GM23338 (cell line): Measurements from ENCODE around the gene COL4A3. TPM values are rescaled to one million over a fixed set of nuclear protein-coding genes. Genes with fewer than 3 reads are reported as not detected.

Experiments used
- ATAC-seq: fragments of 200-7000 bp; cut with Tn5 transposase; 3 replicates; pipeline ENCODE4 v1.9.1; 2020
- DNase-seq: peaks from one replicate; pipeline ENCODE4 v3.0.0-alpha.2; 2015; ENCODE audit warnings: low spot score
- H2AFZ ChIP-seq: fragments of 200-600 bp; sonication (generic); 2 replicates; pipeline ENCODE4 v1.8.0; 2016; ENCODE audit warnings: antibody characterized with exemption, mild to moderate bottlenecking, moderate library complexity
- H3F3A ChIP-seq: fragments of 200-600 bp; sonication (generic); replicated peaks from 2 replicates; pipeline ENCODE4 v1.8.0; 2017; ENCODE audit warnings: antibody characterized with exemption, mixed run types, low read depth
- H3K27ac ChIP-seq: fragments of 200-600 bp; sonication (generic); 2 replicates; pipeline ENCODE4 v1.6.1; 2016; ENCODE audit warnings: low read depth
- H3K27me3 ChIP-seq: fragments of 200-600 bp; sonication (generic); 2 replicates; pipeline ENCODE4 v1.8.0; 2016; ENCODE audit warnings: mild to moderate bottlenecking, mixed run types, moderate library complexity; ENCODE audit not compliant: insufficient read depth
- H3K36me3 ChIP-seq: fragments of 200-600 bp; sonication (generic); 2 replicates; pipeline ENCODE4 v1.8.0; 2016; ENCODE audit warnings: mild to moderate bottlenecking; ENCODE audit not compliant: insufficient read depth
- H3K4me1 ChIP-seq: fragments of 200-600 bp; sonication (generic); 2 replicates; pipeline ENCODE4 v1.8.0; 2016; ENCODE audit warnings: mild to moderate bottlenecking, moderate library complexity; ENCODE audit not compliant: insufficient read depth
- H3K4me2 ChIP-seq: fragments of 200-600 bp; sonication (generic); 2 replicates; pipeline ENCODE4 v1.7.1; 2017; ENCODE audit warnings: mixed run types
- H3K4me3 ChIP-seq: fragments of 200-600 bp; sonication (generic); 2 replicates; pipeline ENCODE4 v1.6.1; 2016; ENCODE audit warnings: mixed run types
- H3K79me2 ChIP-seq: fragments of 200-600 bp; sonication (generic); replicated peaks from 2 replicates; pipeline ENCODE4 v1.8.0; 2017; ENCODE audit warnings: mild to moderate bottlenecking; ENCODE audit not compliant: insufficient read depth
- H3K9me2 ChIP-seq: fragments of 200-600 bp; sonication (generic); 2 replicates; pipeline ENCODE4 v1.8.0; 2017; ENCODE audit not compliant: insufficient read depth
- H4K20me1 ChIP-seq: fragments of 200-600 bp; sonication (generic); replicated peaks from 2 replicates; pipeline ENCODE4 v1.8.0; 2017; ENCODE audit warnings: mild to moderate bottlenecking; ENCODE audit not compliant: insufficient read depth
- H3K27ac Mint-ChIP-seq: 2 replicates; pipeline ENCODE4 v1.8.0; 2020; ENCODE audit warnings: inconsistent platforms, mild to moderate bottlenecking, moderate library complexity, mixed read lengths
- H3K27me3 Mint-ChIP-seq: 3 replicates; pipeline ENCODE4 v1.8.0; 2022; ENCODE audit warnings: low read depth, mild to moderate bottlenecking, moderate library complexity, mixed read lengths, inconsistent platforms; ENCODE audit not compliant: insufficient read depth, poor library complexity
- H3K36me3 Mint-ChIP-seq: 3 replicates; pipeline ENCODE4 v1.8.0; 2021; ENCODE audit warnings: low read depth, mild to moderate bottlenecking, inconsistent platforms, moderate library complexity, mixed read lengths
- H3K4me1 Mint-ChIP-seq: 3 replicates; pipeline ENCODE4 v1.8.0; 2020; ENCODE audit warnings: mild to moderate bottlenecking, inconsistent platforms, mixed read lengths
- H3K4me3 Mint-ChIP-seq: 3 replicates; pipeline ENCODE4 v1.8.0; 2021; ENCODE audit warnings: moderate library complexity, mild to moderate bottlenecking, inconsistent platforms, mixed read lengths
- H3K9me3 Mint-ChIP-seq: 3 replicates; pipeline ENCODE4 v1.8.0; 2020; ENCODE audit warnings: moderate library complexity, mild to moderate bottlenecking, inconsistent platforms, mixed read lengths
- CREB1 ChIP-seq: fragments of 250-450 bp; sonication (Bioruptor Pico); IDR thresholded peaks from 2 replicates; pipeline ENCODE4 v1.5.0; 2020; ENCODE audit warnings: low read depth, mild to moderate bottlenecking, moderate library complexity
- CTCF ChIP-seq, 2 experiments: fragments of 200-600 bp in 1 of 2; sonication (generic) in 1 of 2; conservative IDR thresholded peaks; 2 replicates each; pipeline versions ENCODE4 v1.5.1 to v1.6.1; 2016 to 2017; ENCODE audit warnings: antibody characterized with exemption in 2 of 2, low read depth in 2 of 2, mild to moderate bottlenecking in 2 of 2, moderate library complexity in 1 of 2
- EZH2 ChIP-seq: fragments of 200-600 bp; sonication (generic); IDR thresholded peaks from one replicate; pipeline ENCODE4 v1.8.0; 2017; ENCODE audit warnings: antibody characterized with exemption, mild to moderate bottlenecking, low read depth; ENCODE audit not compliant: unreplicated experiment
- EZH2phosphoT487 ChIP-seq: fragments of 200-600 bp; sonication (generic); IDR thresholded peaks from one replicate; pipeline ENCODE4 v1.8.1; 2018; ENCODE audit warnings: antibody characterized with exemption; ENCODE audit not compliant: unreplicated experiment
- NANOG ChIP-seq: IDR thresholded peaks from 2 replicates; pipeline ENCODE4 v1.6.1; 2016; ENCODE audit warnings: antibody characterized with exemption, borderline replicate concordance
- POLR2AphosphoS5 ChIP-seq: IDR thresholded peaks from 2 replicates; pipeline ENCODE4 v1.6.1; 2016; ENCODE audit warnings: antibody characterized with exemption, low read depth
- ZNF114 ChIP-seq: fragments of 250-450 bp; sonication (Bioruptor Pico); IDR thresholded peaks from 2 replicates; pipeline ENCODE4 v1.5.0; 2020; ENCODE audit warnings: mild to moderate bottlenecking, moderate library complexity
- ZNF331 ChIP-seq: fragments of 250-450 bp; sonication (Bioruptor Pico); IDR thresholded peaks from 2 replicates; pipeline ENCODE4 v1.5.0; 2020; ENCODE audit warnings: low read depth, mild to moderate bottlenecking, moderate library complexity
- ZNF462 ChIP-seq: fragments of 250-450 bp; sonication (Bioruptor Pico); IDR thresholded peaks from 2 replicates; pipeline ENCODE4 v1.5.0; 2020; ENCODE audit warnings: mild to moderate bottlenecking, moderate library complexity
- polyA plus RNA-seq: library from polyadenylated mRNA; unstranded; fragments of >200 nt; fragmentation: Nextera tagmentation; extraction: Ambion mirVana; gene quantifications from 2 replicates; pipeline ENCODE4 v1.2.1, GENCODE V29; 2016
- total RNA-seq: library from RNA; depleted of rRNA; stranded (reverse); fragments of >200 nt; shearing (Covaris generic); gene quantifications from 2 replicates; pipeline ENCODE4 v1.2.3, GENCODE V29; 2014
- TF ChIP-seq, protein P1 (sequence below): IDR thresholded peaks from 2 replicates; pipeline ENCODE4 v1.6.1; 2016; ENCODE audit warnings: antibody characterized with exemption

Gene COL4A3
- total and polyA plus RNA-seq, 2 experiments from 2014 or later, result 1.1 to 3.5 TPM

GRCh38 chr2:227340106-227340505, 175.7 kb downstream of the COL4A3 start:
- Histone ChIP-seq H2AFZ (no peak overlapping the region), H3K4me1 (no peaks in the 10 kb centered on the region), H3K36me3 (peaks cover 4% of the 10 kb centered on the region; the same call in 1 of the 2 replicates), H3F3A (no peaks in the 10 kb centered on the region), H3K9me2 (no peaks in the 10 kb centered on the region), H4K20me1 (no peaks in the 10 kb centered on the region), H3K79me2 (no peaks in the 10 kb centered on the region), H3K4me2 (no peak overlapping the region), H3K27me3 (no peaks in the 10 kb centered on the region), H3K27ac (no peak overlapping the region), H3K4me3 (no peak overlapping the region)
- DNase-seq (no peak), ATAC-seq (no peak)
- Mint-ChIP-seq H3K27ac (no peak overlapping the region), H3K36me3 (peaks cover 23% of the 10 kb centered on the region), H3K27me3 (no peaks in the 10 kb centered on the region), H3K4me3 (no peak overlapping the region), H3K9me3 (no peaks in the 10 kb centered on the region), H3K4me1 (no peaks in the 10 kb centered on the region)
- no peak for TF ChIP-seq ZNF331 (CRISPR knock-in tag)
- TF ChIP-seq, protein P1, sequence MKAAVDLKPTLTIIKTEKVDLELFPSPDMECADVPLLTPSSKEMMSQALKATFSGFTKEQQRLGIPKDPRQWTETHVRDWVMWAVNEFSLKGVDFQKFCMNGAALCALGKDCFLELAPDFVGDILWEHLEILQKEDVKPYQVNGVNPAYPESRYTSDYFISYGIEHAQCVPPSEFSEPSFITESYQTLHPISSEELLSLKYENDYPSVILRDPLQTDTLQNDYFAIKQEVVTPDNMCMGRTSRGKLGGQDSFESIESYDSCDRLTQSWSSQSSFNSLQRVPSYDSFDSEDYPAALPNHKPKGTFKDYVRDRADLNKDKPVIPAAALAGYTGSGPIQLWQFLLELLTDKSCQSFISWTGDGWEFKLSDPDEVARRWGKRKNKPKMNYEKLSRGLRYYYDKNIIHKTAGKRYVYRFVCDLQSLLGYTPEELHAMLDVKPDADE, result no peak
- TF ChIP-seq ZNF114, result no peak
- TF ChIP-seq CREB1 (CRISPR knock-in tag), result no peak

DNA sequence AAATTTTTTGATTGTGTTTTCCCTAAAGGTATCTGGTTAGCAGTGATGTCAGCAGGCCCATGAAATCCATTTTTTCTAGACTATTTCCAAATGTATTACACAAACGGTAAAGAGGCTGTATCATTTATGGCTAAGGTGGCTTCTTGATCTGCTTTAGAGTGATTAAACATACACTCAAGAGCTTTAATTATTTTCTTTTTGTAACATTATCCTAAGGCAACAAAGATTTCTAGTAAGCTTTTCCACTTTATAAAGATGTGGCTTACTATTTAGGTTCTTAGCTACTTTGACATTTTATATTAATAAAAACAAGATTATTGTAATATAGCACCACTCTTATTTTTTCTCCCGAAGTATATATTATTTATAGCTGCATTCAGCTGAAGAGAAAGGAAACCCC, 177.1 kb downstream of the COL4A3 start:
- no peak overlapping the region for H3K27ac Mint-ChIP-seq
- Histone ChIP-seq H3K79me2 (no peaks in the 10 kb centered on the region), H4K20me1 (no peaks in the 10 kb centered on the region), H2AFZ (no peak overlapping the region), H3K9me2 (no peaks in the 10 kb centered on the region), H3K27ac (no peak overlapping the region), H3K4me3 (no peak overlapping the region), H3K36me3 (no peaks in the 10 kb centered on the region; the same call in 1 of the 2 replicates), H3F3A (no peaks in the 10 kb centered on the region), H3K4me2 (no peak overlapping the region), H3K27me3 (no peaks in the 10 kb centered on the region), H3K4me1 (no peaks in the 10 kb centered on the region)
- H3K9me3 Mint-ChIP-seq, result no peaks in the 10 kb centered on the region
- no peak overlapping the region for H3K4me3 Mint-ChIP-seq
- H3K27me3 Mint-ChIP-seq, result no peaks in the 10 kb centered on the region
- ATAC-seq (no peak), DNase-seq (no peak)
- no peaks in the 10 kb centered on the region for H3K4me1 Mint-ChIP-seq
- peaks cover 8% of the 10 kb centered on the region; the same call in 1 of the 3 replicates for H3K36me3 Mint-ChIP-seq
- TF ChIP-seq POLR2AphosphoS5 (no peak), ZNF331 (CRISPR knock-in tag) (no peak), EZH2phosphoT487 (no peak), NANOG (no peak), CTCF (conservative IDR thresholded peaks at IDR 0.05; ENCODE audit: low read depth in 2 of 2) (no peak), EZH2 (no peak), ZNF114 (no peak), ZNF462 (CRISPR knock-in tag) (no peak)
- TF ChIP-seq, protein P1, result no peak
